Esophagus muscularis mucosa (tissue), 4 donors: ENCODE data around the gene TNRC6A. TPM values are rescaled to one million over a fixed set of nuclear protein-coding genes. Genes with fewer than 3 reads are reported as not detected.
"Not testable (repeated sequence)": the region's sequence is repeated elsewhere in the genome, so short reads cannot be mapped to it uniquely, and the experiment has no call there.

Experiments
- DNase-seq: peaks from one replicate; pipeline ENCODE4 v3.0.0-alpha.2; 2017; ENCODE audit errors: extremely low spot score
- H3K27ac ChIP-seq, 4 donors: fragments of 200-600 bp; sonication (generic); replicated peaks in 1 of 4; 1 replicate in 3 of 4; 2 replicates in 1 of 4; pipeline ENCODE4 v1.5.1; 2016 to 2019; ENCODE audit warnings: mild to moderate bottlenecking in 1 of 4
- H3K27me3 ChIP-seq, 4 donors: fragments of 200-600 bp; sonication (generic); one replicate each; pipeline versions ENCODE4 v1.5.1 to v1.6.0; 2016 to 2019
- H3K36me3 ChIP-seq, 4 donors: fragments of 200-600 bp; sonication (generic); one replicate each; pipeline ENCODE4 v1.5.1; 2016 to 2019
- H3K4me1 ChIP-seq, 4 donors: fragments of 200-600 bp; sonication (generic); one replicate each; pipeline ENCODE4 v1.5.1; 2016 to 2019
- H3K4me3 ChIP-seq, 4 donors: fragments of 200-600 bp; sonication (generic); 1 replicate in 2 of 4; 2 replicates in 2 of 4; pipeline ENCODE4 v1.5.1; 2016 to 2019; ENCODE audit warnings: mild to moderate bottlenecking in 4 of 4, moderate library complexity in 1 of 4
- H3K9me3 ChIP-seq, 4 donors: fragments of 200-600 bp; sonication (generic); 1 replicate in 3 of 4; 2 replicates in 1 of 4; pipeline ENCODE4 v1.5.1; 2016 to 2019
- CTCF ChIP-seq, 3 experiments: fragments of 200-600 bp in 2 of 3; fragments of 450-650 bp in 1 of 3; sonication (generic) in 2 of 3; IDR thresholded peaks; one replicate each; pipeline ENCODE4 v1.5.1; 2017 to 2019; ENCODE audit warnings: antibody characterized with exemption in 3 of 3, mild to moderate bottlenecking in 2 of 3, moderate library complexity in 1 of 3
- EP300 ChIP-seq: sonication (generic); formaldehyde crosslinking; IDR thresholded peaks from one replicate; pipeline ENCODE4 v1.6.1; 2017; ENCODE audit warnings: antibody characterized with exemption
- POLR2A ChIP-seq: fragments of 450-650 bp; IDR thresholded peaks from one replicate; pipeline ENCODE4 v1.6.1; 2017; ENCODE audit warnings: antibody characterized with exemption, moderate library complexity, mild to moderate bottlenecking, low read depth
- POLR2AphosphoS5 ChIP-seq, 2 donors: sonication (generic); formaldehyde crosslinking; IDR thresholded peaks; one replicate each; pipeline ENCODE4 v1.6.1; 2017; ENCODE audit warnings: antibody characterized with exemption in 2 of 2
- WGBS: methylation state at CpG from one replicate; pipeline ENCODE4 v1.1.5; 2018; 5-methylcytosine and 5-hydroxymethylcytosine counted together
- intact Hi-C: fragments of 100-400 bp; cut with DNase I; formaldehyde crosslinking; loops from one replicate; pipeline ENCODE4 v1.15.1; 2023
- total RNA-seq, 4 donors: library from RNA; depleted of rRNA; stranded (reverse); fragments of >200 nt; gene quantifications; one replicate each; pipeline versions ENCODE4 v1.1.0 to v1.2.1, GENCODE V29; 2016

The TNRC6A gene
- total RNA-seq, 4 donors from 2014 or later: 44.1 to 50.7 (median 46.4) TPM

GRCh38 chr16:24844101-24845030, 114.9 kb downstream of the TNRC6A start:
- Histone ChIP-seq H3K4me3 (no peak overlapping the region), H3K36me3 (no peaks in the 10 kb centered on the region), H3K27me3 (peaks cover 0 to 4% (median 0%) of the 10 kb centered on the region in 4 donors), H3K27ac (no peak overlapping the region), H3K9me3 (no peaks in the 10 kb centered on the region), H3K4me1 (peaks cover under 1% of the 10 kb centered on the region in 4 donors)
- TF ChIP-seq POLR2AphosphoS5 (IDR thresholded peaks at IDR 0.05): no peak
- TF ChIP-seq POLR2A: no peak
- TF ChIP-seq CTCF (IDR thresholded peaks at IDR 0.05): no peak
- no peak for TF ChIP-seq EP300
- intact Hi-C loops: no loop called here
- DNase-seq: no peak
- WGBS: 88% methylated on average over 15 of the region's 17 CpGs

- 95% methylated on average over 2 of the region's 2 CpGs for WGBS
- H3K36me3 ChIP-seq, H3K27ac ChIP-seq, H3K27me3 ChIP-seq, H3K4me1 ChIP-seq, H3K9me3 ChIP-seq, DNase-seq, H3K4me3 ChIP-seq, intact Hi-C loops: not testable (repeated sequence)
These were observed 115.5 kb downstream of the TNRC6A start for GRCh38 chr16:24845031-24845365.

GRCh38 chr16:24845726-24846547, 116.5 kb downstream of the TNRC6A start, which contains the start of gene SLC5A11:
TSS of gene SLC5A11 (plus strand) at chr16:24845963. CDS start at chr16:24858644, 12,681 bp downstream.
- intact Hi-C loops: no loop called here
- Histone ChIP-seq H3K4me3 (no peak within 1 kb of the TSS), H3K36me3 (no peaks in the 10 kb centered on the region), H3K27me3 (peaks cover 0 to 4% (median 0%) of the 10 kb centered on the region in 4 donors), H3K4me1 (no peaks in the 10 kb centered on the region), H3K9me3 (no peaks in the 10 kb centered on the region), H3K27ac (no peak within 1 kb of the TSS)
- no peak for DNase-seq
- TF ChIP-seq EP300 (no peak), POLR2A (no peak), POLR2AphosphoS5 (IDR thresholded peaks at IDR 0.05) (no peak), CTCF (IDR thresholded peaks at IDR 0.05) (no peak)
- 85% methylated on average over 20 of the region's 21 CpGs for WGBS

- Histone ChIP-seq H3K36me3 (no peaks in the 10 kb centered on the region), H3K27me3 (peaks cover 0 to 4% (median 0%) of the 10 kb centered on the region in 4 donors), H3K27ac (no peak overlapping the region), H3K4me1 (no peaks in the 10 kb centered on the region), H3K9me3 (no peaks in the 10 kb centered on the region), H3K4me3 (no peak overlapping the region)
- DNase-seq: no peak
- TF ChIP-seq EP300 (no peak), CTCF (IDR thresholded peaks at IDR 0.05) (no peak), POLR2AphosphoS5 (IDR thresholded peaks at IDR 0.05) (no peak), POLR2A (no peak)
- 89% methylated on average over 5 of the region's 8 CpGs for WGBS
- intact Hi-C loops: no loop called here
These were observed 117.3 kb downstream of the TNRC6A start for GRCh38 chr16:24846548-24847357.
